ENCODE results near the gene ZSCAN22. TPM values are rescaled to one million over a fixed set of nuclear protein-coding genes. Genes with fewer than 3 reads are reported as not detected.
A peak's percentile ranks its signal among the peaks of the same experiment; 100 is the strongest.

ZSCAN22 gene
- total RNA-seq, 1 donor from 2014 or later, result 3.2 TPM

DNA sequence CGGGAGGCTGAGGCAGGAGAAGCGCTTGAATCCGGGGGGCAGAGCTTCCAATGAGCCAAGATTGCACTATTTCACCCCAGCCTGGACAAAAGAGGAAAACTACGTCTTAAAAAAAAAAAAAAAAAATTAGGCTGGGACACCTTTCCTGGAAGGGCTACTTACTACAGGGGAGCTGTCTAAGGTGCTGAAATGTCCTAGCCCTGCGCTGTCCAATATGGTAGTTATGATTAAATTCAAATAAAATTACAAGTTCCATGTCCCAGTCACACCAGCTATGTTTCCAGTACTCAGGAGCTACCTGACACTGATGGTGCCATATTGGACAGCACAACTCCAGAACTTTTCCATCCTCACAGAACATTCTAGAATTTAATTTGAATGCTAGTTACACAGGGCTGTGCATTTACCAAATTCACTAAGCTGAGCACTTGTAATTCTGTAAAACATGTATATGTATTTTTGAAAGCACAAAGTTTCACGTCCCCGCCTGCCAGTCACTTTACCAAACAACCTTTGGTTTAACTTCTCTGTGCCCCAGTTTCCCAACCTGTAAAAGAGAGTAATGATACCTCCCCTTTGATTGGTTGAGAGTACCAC is 9.2 kb upstream of the ZSCAN22 start:
- Mint-ChIP-seq H3K4me3 (ENCODE audit: unreplicated experiment) (no peak overlapping the region), H3K9me3 (ENCODE audit: unreplicated experiment) (no peaks in the 10 kb centered on the region), H3K27ac (ENCODE audit: unreplicated experiment) (no peak overlapping the region)

DNA sequence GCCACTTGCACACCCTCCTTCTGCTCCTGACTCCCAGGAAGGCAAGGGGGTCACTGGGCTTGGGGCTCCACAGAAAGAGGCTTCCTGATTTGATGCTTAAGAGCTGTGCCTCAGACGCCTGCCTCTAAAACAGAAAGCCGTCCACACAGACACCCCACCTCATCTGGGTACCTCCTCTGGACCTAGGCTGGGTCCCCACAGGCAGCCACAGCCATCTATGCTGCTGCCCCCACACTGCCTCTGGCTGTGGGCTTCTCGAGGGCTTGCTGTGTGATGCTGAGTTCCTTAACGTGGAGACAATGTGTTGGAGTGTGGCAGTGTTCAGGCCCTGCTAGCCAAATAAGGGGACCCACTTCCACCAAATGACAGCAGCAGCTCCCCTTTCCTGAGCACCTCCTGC is 8.5 kb upstream of the ZSCAN22 start:
- no peaks in the 10 kb centered on the region for H3K9me3 Mint-ChIP-seq (ENCODE audit: unreplicated experiment)
- no peak overlapping the region for H3K27ac Mint-ChIP-seq (ENCODE audit: unreplicated experiment)
- no peak for DNase-seq (ENCODE audit: low spot score)
- H3K27me3 Mint-ChIP-seq (ENCODE audit: unreplicated experiment), result peaks cover 9% of the 10 kb centered on the region
- no peaks in the 10 kb centered on the region for H3K4me1 Mint-ChIP-seq (ENCODE audit: unreplicated experiment)
- no peak overlapping the region for H3K4me3 Mint-ChIP-seq (ENCODE audit: unreplicated experiment)
- TF ChIP-seq, protein P1, sequence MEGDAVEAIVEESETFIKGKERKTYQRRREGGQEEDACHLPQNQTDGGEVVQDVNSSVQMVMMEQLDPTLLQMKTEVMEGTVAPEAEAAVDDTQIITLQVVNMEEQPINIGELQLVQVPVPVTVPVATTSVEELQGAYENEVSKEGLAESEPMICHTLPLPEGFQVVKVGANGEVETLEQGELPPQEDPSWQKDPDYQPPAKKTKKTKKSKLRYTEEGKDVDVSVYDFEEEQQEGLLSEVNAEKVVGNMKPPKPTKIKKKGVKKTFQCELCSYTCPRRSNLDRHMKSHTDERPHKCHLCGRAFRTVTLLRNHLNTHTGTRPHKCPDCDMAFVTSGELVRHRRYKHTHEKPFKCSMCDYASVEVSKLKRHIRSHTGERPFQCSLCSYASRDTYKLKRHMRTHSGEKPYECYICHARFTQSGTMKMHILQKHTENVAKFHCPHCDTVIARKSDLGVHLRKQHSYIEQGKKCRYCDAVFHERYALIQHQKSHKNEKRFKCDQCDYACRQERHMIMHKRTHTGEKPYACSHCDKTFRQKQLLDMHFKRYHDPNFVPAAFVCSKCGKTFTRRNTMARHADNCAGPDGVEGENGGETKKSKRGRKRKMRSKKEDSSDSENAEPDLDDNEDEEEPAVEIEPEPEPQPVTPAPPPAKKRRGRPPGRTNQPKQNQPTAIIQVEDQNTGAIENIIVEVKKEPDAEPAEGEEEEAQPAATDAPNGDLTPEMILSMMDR (IDR thresholded peaks at IDR 0.05; ENCODE audit: unreplicated experiment), result no peak
- peaks cover 24% of the 10 kb centered on the region for H3K36me3 Mint-ChIP-seq (ENCODE audit: low read depth, unreplicated experiment)

More for the DNA sequence above, 9.2 kb upstream of the ZSCAN22 start:
- no peaks in the 10 kb centered on the region for H3K4me1 Mint-ChIP-seq (ENCODE audit: unreplicated experiment)
- DNase-seq (ENCODE audit: low spot score), result peak; percentile 31
- peaks cover 25% of the 10 kb centered on the region for H3K36me3 Mint-ChIP-seq (ENCODE audit: low read depth, unreplicated experiment)
- H3K27me3 Mint-ChIP-seq (ENCODE audit: unreplicated experiment), result peaks cover 6% of the 10 kb centered on the region
- TF ChIP-seq, protein P1 (IDR thresholded peaks at IDR 0.05; ENCODE audit: unreplicated experiment), result no peak

DNA sequence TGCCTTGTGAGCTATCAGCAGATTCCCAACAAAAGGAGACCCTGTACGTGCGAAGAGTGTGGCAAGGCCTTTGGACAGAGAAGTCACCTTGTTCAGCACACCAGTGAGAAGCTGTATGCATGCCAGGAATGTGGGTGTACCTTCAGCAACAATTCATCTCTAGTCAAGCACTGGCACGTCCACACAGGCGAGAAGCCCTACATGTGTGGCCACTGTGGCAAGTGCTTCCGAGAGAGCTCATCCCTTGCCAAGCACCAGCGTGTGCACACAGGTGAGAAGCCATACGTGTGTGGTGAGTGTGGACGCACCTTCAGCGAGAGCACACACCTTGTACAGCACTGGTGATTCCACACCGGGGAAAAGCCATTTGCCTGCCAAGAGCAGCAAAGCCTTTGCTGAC is 7.6 kb upstream of the ZSCAN22 start:
- TF ChIP-seq, protein P1 (IDR thresholded peaks at IDR 0.05; ENCODE audit: unreplicated experiment), result no peak
- DNase-seq (ENCODE audit: low spot score), result no peak
- H3K4me1 Mint-ChIP-seq (ENCODE audit: unreplicated experiment), result no peaks in the 10 kb centered on the region
- H3K27me3 Mint-ChIP-seq (ENCODE audit: unreplicated experiment), result peaks cover 9% of the 10 kb centered on the region
- no peak overlapping the region for H3K27ac Mint-ChIP-seq (ENCODE audit: unreplicated experiment)
- H3K9me3 Mint-ChIP-seq (ENCODE audit: unreplicated experiment), result no peaks in the 10 kb centered on the region
- peaks cover 22% of the 10 kb centered on the region for H3K36me3 Mint-ChIP-seq (ENCODE audit: low read depth, unreplicated experiment)
- no peak overlapping the region for H3K4me3 Mint-ChIP-seq (ENCODE audit: unreplicated experiment)

DNA sequence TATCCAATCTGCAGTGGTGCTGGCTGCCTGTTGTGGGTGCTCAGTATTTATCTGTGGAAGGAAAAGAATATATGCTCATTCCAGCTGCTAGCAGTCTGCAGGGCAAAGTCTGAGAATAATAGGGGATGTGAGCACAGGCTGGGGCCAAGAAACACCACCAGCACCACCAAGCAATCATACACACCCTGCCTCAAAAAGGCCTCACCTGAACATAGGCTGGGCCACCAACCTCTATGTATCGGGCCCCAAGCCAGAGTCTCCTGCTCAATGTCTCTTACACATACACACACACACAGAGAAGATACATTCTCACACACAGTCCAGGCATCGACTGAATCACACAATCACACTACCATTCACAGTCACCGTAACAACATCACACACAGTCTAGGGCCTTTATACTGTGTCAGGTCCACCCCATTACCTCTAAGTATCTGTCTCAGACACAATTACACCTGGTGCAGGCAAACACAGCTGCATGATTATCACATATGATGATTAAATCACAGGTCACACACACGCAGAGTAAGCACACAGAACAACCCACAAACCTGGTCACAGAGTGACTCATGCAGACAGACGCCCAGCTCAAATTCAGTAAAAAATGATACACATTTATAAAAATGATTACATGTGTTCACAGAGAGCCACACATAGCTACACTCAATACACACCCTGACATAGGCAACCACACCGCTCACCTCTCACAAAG is 1.3 kb upstream of the ZSCAN22 start:
- TF ChIP-seq, protein P1 (IDR thresholded peaks at IDR 0.05; ENCODE audit: unreplicated experiment), result no peak
- Mint-ChIP-seq H3K4me1 (ENCODE audit: unreplicated experiment) (peaks cover 7% of the 10 kb centered on the region), H3K9me3 (ENCODE audit: unreplicated experiment) (no peaks in the 10 kb centered on the region), H3K27ac (ENCODE audit: unreplicated experiment) (no peak overlapping the region), H3K36me3 (ENCODE audit: low read depth, unreplicated experiment) (peaks cover 14% of the 10 kb centered on the region), H3K27me3 (ENCODE audit: unreplicated experiment) (peaks cover 5% of the 10 kb centered on the region), H3K4me3 (ENCODE audit: unreplicated experiment) (no peak overlapping the region)
- no peak for DNase-seq (ENCODE audit: low spot score)

DNA sequence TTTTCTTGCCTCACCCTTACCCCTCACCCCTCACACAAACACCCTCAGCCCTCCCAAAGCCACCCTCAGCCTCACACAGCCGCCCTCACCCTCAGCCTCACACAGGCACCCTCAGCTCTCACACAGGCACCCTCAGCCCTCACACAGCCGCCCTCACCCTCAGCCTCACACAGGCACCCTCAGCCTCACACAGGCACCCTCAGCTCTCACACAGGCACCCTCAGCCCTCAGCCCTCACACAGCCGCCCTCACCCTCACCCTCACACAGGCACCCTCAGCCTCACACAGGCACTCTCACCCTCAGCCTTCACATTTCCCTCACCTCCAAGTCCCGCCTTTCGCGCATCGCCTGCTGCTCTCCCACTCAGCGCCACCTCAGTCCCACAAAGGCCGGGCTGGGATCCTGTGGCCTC is 287 bp upstream of the ZSCAN22 start:
- H3K27me3 Mint-ChIP-seq (ENCODE audit: unreplicated experiment), result peaks cover 5% of the 10 kb centered on the region
- no peak overlapping the region for H3K4me3 Mint-ChIP-seq (ENCODE audit: unreplicated experiment)
- TF ChIP-seq, protein P1 (IDR thresholded peaks at IDR 0.05; ENCODE audit: unreplicated experiment), result no peak
- H3K4me1 Mint-ChIP-seq (ENCODE audit: unreplicated experiment), result peaks cover 7% of the 10 kb centered on the region
- H3K9me3 Mint-ChIP-seq (ENCODE audit: unreplicated experiment), result no peaks in the 10 kb centered on the region
- H3K36me3 Mint-ChIP-seq (ENCODE audit: low read depth, unreplicated experiment), result peaks cover 17% of the 10 kb centered on the region
- no peak for DNase-seq (ENCODE audit: low spot score)
- H3K27ac Mint-ChIP-seq (ENCODE audit: unreplicated experiment), result no peak overlapping the region
